ENCODE data around the gene UBE2D3. TPM values are rescaled to one million over a fixed set of nuclear protein-coding genes. Genes with fewer than 3 reads are reported as not detected.

Gene UBE2D3
- total RNA-seq, 1 donor from 2014 or later = 288 TPM

Small RNA genes lying within 50 kb of the gene (small RNA-seq; reads per million reads assigned to genes)
- not detected for gene RNU7-151P

Other genes with a start within 250 kb of the UBE2D3 start
- gene MANBA, start 66.6 kb downstream of the UBE2D3 start, total RNA-seq = 29.9 TPM
- 54.3 TPM for gene CISD2, start 41.4 kb upstream of the UBE2D3 start, total RNA-seq
- 10.8 TPM for gene SLC9B1, start 192.2 kb upstream of the UBE2D3 start, total RNA-seq
- gene SLC9B2, start 249.2 kb upstream of the UBE2D3 start, total RNA-seq = 112 TPM